Chondrocyte (in vitro differentiated cells): Measurements from ENCODE around the gene KRT39. TPM values are rescaled to one million over a fixed set of nuclear protein-coding genes. Genes with fewer than 3 reads are reported as not detected.

Experiments
- DNase-seq: peaks from one replicate; pipeline ENCODE4 v3.0.0; 2021; ENCODE audit warnings: mixed read lengths, low spot score
- H3K27ac Mint-ChIP-seq: one replicate; pipeline ENCODE4 v1.8.0; 2021; ENCODE audit warnings: mild to moderate bottlenecking, moderate library complexity, mixed read lengths; ENCODE audit not compliant: unreplicated experiment
- H3K27me3 Mint-ChIP-seq: 2 replicates; pipeline ENCODE4 v1.8.0; 2021; ENCODE audit warnings: low read depth, mixed read lengths
- H3K36me3 Mint-ChIP-seq: 2 replicates; pipeline ENCODE4 v1.8.0; 2021; ENCODE audit warnings: low read depth, mixed read lengths
- H3K4me1 Mint-ChIP-seq: 2 replicates; pipeline ENCODE4 v1.8.0; 2021; ENCODE audit warnings: low read depth, mild to moderate bottlenecking, mixed read lengths
- H3K4me3 Mint-ChIP-seq: one replicate; pipeline ENCODE4 v1.8.0; 2021; ENCODE audit warnings: mild to moderate bottlenecking, moderate library complexity, mixed read lengths; ENCODE audit not compliant: unreplicated experiment
- H3K9me3 Mint-ChIP-seq: 2 replicates; pipeline ENCODE4 v1.8.0; 2021; ENCODE audit warnings: low read depth, mixed read lengths
- total RNA-seq: library from RNA; stranded (reverse); gene quantifications from 3 replicates; pipeline ENCODE4 v1.2.1, GENCODE V29; 2021
- TF ChIP-seq, protein P1 (sequence below): fragments of 200-600 bp; sonication (generic); IDR thresholded peaks from 2 replicates; pipeline ENCODE4 v1.5.0; 2021; ENCODE audit warnings: antibody characterized with exemption, mild to moderate bottlenecking, moderate library complexity

KRT39 gene
- total RNA-seq, 1 donor from 2014 or later = not detected

DNA sequence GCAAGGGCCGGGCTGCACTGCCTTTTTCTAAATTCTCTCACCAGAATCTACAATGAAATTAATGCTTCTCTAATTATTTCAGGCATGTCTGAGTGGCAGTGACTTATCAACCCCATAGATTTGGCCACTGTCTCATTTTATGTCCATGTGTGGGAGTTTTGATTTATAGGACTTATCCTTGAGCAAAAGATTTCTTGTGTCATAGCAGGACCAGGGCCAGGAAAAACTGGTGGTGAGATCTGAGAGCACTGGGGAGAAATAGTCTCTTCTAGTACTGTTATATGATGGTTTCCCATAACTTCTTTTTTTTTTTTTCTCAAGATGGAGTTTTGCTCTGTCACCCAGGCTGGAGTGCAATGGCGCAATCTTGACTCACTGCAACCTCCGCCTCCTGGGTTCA is 27.8 kb downstream of the KRT39 start:
- no peak for DNase-seq
- Mint-ChIP-seq H3K4me3 (no peak overlapping the region), H3K27me3 (no peaks in the 10 kb centered on the region), H3K4me1 (peaks cover 5% of the 10 kb centered on the region), H3K9me3 (no peaks in the 10 kb centered on the region), H3K27ac (no peak overlapping the region), H3K36me3 (no peaks in the 10 kb centered on the region)
- TF ChIP-seq, protein P1, sequence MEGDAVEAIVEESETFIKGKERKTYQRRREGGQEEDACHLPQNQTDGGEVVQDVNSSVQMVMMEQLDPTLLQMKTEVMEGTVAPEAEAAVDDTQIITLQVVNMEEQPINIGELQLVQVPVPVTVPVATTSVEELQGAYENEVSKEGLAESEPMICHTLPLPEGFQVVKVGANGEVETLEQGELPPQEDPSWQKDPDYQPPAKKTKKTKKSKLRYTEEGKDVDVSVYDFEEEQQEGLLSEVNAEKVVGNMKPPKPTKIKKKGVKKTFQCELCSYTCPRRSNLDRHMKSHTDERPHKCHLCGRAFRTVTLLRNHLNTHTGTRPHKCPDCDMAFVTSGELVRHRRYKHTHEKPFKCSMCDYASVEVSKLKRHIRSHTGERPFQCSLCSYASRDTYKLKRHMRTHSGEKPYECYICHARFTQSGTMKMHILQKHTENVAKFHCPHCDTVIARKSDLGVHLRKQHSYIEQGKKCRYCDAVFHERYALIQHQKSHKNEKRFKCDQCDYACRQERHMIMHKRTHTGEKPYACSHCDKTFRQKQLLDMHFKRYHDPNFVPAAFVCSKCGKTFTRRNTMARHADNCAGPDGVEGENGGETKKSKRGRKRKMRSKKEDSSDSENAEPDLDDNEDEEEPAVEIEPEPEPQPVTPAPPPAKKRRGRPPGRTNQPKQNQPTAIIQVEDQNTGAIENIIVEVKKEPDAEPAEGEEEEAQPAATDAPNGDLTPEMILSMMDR = no peak

DNA sequence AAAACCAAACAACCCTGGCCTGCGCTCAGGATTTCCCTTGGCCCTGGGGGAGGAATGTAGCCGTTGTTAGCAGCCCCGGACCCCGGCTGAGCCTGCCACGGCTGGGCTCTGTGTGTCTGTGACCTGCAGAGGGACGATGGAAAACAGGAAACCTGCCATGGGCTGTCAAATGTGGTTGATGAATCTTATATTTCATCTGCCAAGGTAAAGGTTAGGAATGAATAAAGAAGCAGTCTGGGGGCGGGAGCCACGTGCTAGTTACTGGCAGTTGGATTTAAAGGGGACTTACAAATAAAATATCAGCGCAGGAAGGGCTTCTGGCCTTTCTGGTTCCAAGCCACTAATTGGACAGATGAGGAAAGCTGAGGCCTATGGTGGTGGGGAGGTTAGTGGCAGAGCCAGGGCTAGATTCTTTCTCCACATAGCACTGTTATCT is 29.3 kb downstream of the KRT39 start, which contains the start of gene KRT23:
Gene KRT23 (minus strand): TSS at position 263 of the 436 bp plus-strand sequence. CDS start 1,043 bp downstream, outside the sequence.
- peaks cover 5% of the 10 kb centered on the region for H3K4me1 Mint-ChIP-seq
- no peaks in the 10 kb centered on the region for H3K9me3 Mint-ChIP-seq
- H3K27ac Mint-ChIP-seq = no peak within 1 kb of the TSS

GRCh38 chr17:40936976-40937375 is 29.8 kb downstream of the KRT39 start:
- no peak overlapping the region for H3K4me3 Mint-ChIP-seq
- TF ChIP-seq, protein P1 = no peak
- peaks cover 5% of the 10 kb centered on the region for H3K4me1 Mint-ChIP-seq
- H3K9me3 Mint-ChIP-seq = no peaks in the 10 kb centered on the region
- no peak for DNase-seq
- H3K27me3 Mint-ChIP-seq = no peaks in the 10 kb centered on the region
- no peak overlapping the region for H3K27ac Mint-ChIP-seq
- no peaks in the 10 kb centered on the region for H3K36me3 Mint-ChIP-seq

More for the DNA sequence above, 29.3 kb downstream of the KRT39 start, which contains the start of gene KRT23:
- H3K4me3 Mint-ChIP-seq = no peak within 1 kb of the TSS
- no peak for DNase-seq
- TF ChIP-seq, protein P1 = no peak
- H3K36me3 Mint-ChIP-seq = no peaks in the 10 kb centered on the region
- no peaks in the 10 kb centered on the region for H3K27me3 Mint-ChIP-seq

DNA sequence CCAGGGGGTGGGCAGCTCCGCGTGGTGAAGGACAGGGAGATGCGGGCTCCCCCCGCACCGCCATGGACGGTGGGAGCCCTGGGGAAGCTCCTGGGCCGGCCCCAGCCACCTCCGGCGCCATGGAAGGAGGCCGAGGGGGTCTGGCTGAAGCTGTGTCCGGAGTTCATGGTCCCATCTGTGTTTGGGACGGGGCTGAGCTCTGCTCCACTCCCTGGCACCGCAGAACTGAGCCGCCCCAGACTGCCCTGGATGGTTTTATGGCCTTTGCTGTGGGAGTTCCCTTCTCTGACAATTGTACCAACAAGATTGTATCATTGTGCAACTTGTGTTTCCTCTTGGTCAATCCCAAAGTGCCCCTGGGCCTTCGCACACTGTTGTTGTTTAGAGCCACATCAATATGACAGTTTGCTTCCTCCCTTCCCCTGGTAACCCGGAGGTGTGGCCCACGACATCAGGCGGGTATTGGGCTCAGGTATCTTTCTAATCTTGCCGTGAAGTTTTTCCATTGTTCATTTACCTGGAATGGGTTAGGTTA is 30.2 kb downstream of the KRT39 start:
- Mint-ChIP-seq H3K27me3 (no peaks in the 10 kb centered on the region), H3K27ac (no peak overlapping the region), H3K9me3 (no peaks in the 10 kb centered on the region), H3K36me3 (no peaks in the 10 kb centered on the region), H3K4me3 (no peak overlapping the region), H3K4me1 (peaks cover 5% of the 10 kb centered on the region)
- no peak for DNase-seq
- TF ChIP-seq, protein P1 = no peak

- no peak for DNase-seq
- TF ChIP-seq, protein P1 = no peak
- no peaks in the 10 kb centered on the region for H3K9me3 Mint-ChIP-seq
- H3K4me1 Mint-ChIP-seq = peaks cover 5% of the 10 kb centered on the region
- H3K27ac Mint-ChIP-seq = no peak overlapping the region
- H3K27me3 Mint-ChIP-seq = no peaks in the 10 kb centered on the region
- no peaks in the 10 kb centered on the region for H3K36me3 Mint-ChIP-seq
- no peak overlapping the region for H3K4me3 Mint-ChIP-seq
These were observed 31.1 kb downstream of the KRT39 start for GRCh38 chr17:40935624-40936023.
